Esophagus (tissue), 2 donors: Measurements from ENCODE around the gene ASGR2. TPM values are rescaled to one million over a fixed set of nuclear protein-coding genes. Genes with fewer than 3 reads are reported as not detected.
"Not testable (repeated sequence)": the region's sequence is repeated elsewhere in the genome, so short reads cannot be mapped to it uniquely, and the experiment has no call there.

Source experiments
- H3K27ac ChIP-seq, 2 donors: one replicate each; pipeline ENCODE4 v1.5.1; 2013; ENCODE audit warnings: low read depth in 2 of 2, mild to moderate bottlenecking in 2 of 2, inconsistent platforms in 1 of 2, low read length in 1 of 2, moderate library complexity in 1 of 2
- H3K27me3 ChIP-seq, 2 donors: one replicate each; pipeline ENCODE4 v1.6.1; 2013; ENCODE audit warnings: low read length in 2 of 2, control low read depth in 1 of 2, mild to moderate bottlenecking in 1 of 2; ENCODE audit not compliant: insufficient read depth in 2 of 2, control insufficient read depth in 1 of 2
- H3K36me3 ChIP-seq, 2 donors: one replicate each; pipeline ENCODE4 v1.6.1; 2013; ENCODE audit warnings: low read length in 1 of 2; ENCODE audit not compliant: control insufficient read depth in 2 of 2, insufficient read depth in 2 of 2
- H3K4me1 ChIP-seq, 2 donors: one replicate each; pipeline ENCODE4 v1.6.1; 2013; ENCODE audit warnings: low read length in 1 of 2; ENCODE audit not compliant: control insufficient read depth in 2 of 2, insufficient read depth in 2 of 2
- H3K4me3 ChIP-seq, 2 donors: one replicate each; pipeline ENCODE4 v1.5.1; 2013; ENCODE audit warnings: low read length in 2 of 2, mild to moderate bottlenecking in 2 of 2, low read depth in 1 of 2, moderate library complexity in 1 of 2
- H3K9me3 ChIP-seq, 2 donors: one replicate each; pipeline ENCODE4 v1.6.1; 2013; ENCODE audit warnings: mild to moderate bottlenecking in 2 of 2, low read depth in 1 of 2, low read length in 1 of 2, moderate library complexity in 1 of 2; ENCODE audit not compliant: control insufficient read depth in 2 of 2, insufficient read depth in 1 of 2
- WGBS, 2 donors: extraction: QIAGEN DNeasy Blood & Tissue Kit; methylation state at CpG; one replicate each; pipeline ENCODE4 v1.1.7; 2013; 5-methylcytosine and 5-hydroxymethylcytosine counted together
- polyA plus RNA-seq, 2 donors: library from polyadenylated mRNA; stranded (reverse); fragments of 200-250 nt; gene quantifications; one replicate each; pipeline ENCODE4 v1.2.3, GENCODE V29; 2013
- donor health status: healthy with polysubstance abuse.
- donor health status: Bipolar disorder and iron deficiency.

ASGR2 gene, protein sequence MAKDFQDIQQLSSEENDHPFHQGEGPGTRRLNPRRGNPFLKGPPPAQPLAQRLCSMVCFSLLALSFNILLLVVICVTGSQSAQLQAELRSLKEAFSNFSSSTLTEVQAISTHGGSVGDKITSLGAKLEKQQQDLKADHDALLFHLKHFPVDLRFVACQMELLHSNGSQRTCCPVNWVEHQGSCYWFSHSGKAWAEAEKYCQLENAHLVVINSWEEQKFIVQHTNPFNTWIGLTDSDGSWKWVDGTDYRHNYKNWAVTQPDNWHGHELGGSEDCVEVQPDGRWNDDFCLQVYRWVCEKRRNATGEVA
- under 1 TPM; 0.24 to 1.00 TPM for polyA plus RNA-seq

DNA sequence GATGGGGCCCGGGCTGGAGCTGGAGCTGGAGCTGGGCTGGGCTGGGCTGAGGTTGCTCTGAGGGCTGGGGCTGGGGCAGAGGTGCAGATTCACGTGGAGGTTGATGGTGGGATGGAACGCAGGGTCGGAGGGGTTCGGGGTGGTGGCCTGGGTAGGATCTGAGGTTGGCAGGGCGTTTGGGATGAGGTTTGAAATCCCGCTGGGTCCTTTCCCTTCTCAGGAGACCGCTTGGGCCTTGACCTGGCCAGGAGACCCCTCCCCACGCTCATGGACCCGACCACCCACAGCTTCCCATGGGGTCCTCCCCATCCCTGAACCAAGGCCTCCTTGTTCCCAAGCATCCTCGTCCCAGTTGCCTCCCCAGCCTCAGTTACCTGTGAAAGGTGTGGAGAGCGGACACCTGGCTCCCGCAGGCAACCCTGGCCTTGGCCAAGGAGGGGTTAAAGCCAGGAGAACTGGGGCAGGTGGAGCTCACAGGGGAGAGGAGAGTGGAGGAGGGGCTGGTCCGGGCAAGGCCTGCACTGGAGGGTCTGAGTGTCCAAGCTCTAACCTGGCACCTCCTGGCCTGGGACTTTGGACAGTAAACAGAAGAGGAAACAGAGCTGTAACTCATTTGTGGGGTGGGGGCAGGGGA is at the start of gene ASGR2:
Gene ASGR2 (minus strand): TSS at position 582 of the 634 bp plus-strand sequence. CDS start 582 bp downstream, outside the sequence.
- H3K27ac ChIP-seq: no peak within 1 kb of the TSS
- WGBS, 2 donors: 74 to 83% methylated on average over 13 to 14 of the region's 14 CpGs
- no peaks in the 10 kb centered on the region for H3K4me1 ChIP-seq
- no peaks in the 10 kb centered on the region for H3K36me3 ChIP-seq
- no peaks in the 10 kb centered on the region for H3K9me3 ChIP-seq
- no peaks in the 10 kb centered on the region for H3K27me3 ChIP-seq
- no peak within 1 kb of the TSS for H3K4me3 ChIP-seq

DNA sequence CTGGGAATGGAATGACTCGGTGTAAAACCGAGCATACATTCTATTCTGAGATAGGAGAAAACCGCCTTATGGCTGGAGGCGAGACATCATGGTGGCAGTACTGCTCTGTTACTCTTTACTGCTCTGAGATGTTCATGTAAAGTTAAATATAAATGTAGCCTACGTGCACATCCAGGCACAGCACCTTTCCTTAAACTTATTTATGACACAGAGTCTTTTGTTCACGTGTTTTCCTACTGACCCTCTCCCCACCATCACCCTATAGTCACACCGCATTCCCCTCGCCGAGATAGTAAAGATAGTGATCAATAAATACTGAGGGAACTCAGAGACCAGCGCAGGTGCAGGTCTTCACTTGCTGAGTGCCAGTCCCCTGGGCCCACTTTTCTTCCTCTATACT is 44.9 kb upstream of the ASGR2 start:
- H3K27me3 ChIP-seq: not testable (repeated sequence)

DNA sequence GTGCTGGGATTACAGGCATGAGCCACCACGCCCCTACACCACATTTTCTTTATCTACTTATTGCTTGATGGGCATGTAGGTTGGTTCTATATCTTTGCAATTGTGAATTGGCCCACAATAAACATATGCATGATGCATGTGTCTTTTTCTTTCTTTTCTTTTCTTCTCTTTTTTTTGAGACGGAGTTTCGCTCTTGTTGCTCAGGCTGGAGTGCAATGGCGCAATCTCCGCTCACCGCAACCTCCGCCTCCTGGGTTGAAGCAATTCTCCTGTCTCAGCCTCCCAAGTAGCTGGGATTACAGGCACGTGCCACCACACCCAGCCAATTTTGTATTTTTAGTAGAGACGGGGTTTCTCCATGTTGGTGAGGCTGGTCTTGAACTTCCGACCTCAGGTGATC is 43.8 kb upstream of the ASGR2 start:
- not testable (repeated sequence) for H3K4me3 ChIP-seq, H3K9me3 ChIP-seq, H3K36me3 ChIP-seq, H3K4me1 ChIP-seq, H3K27me3 ChIP-seq, H3K27ac ChIP-seq
- 87 to 89% methylated on average over 10 of the region's 10 CpGs for WGBS, 2 donors

More for the DNA sequence above, 44.9 kb upstream of the ASGR2 start:
- WGBS, 2 donors: 69 to 72% methylated on average over 10 of the region's 10 CpGs
- not testable (repeated sequence) for H3K27ac ChIP-seq, H3K4me3 ChIP-seq, H3K9me3 ChIP-seq, H3K36me3 ChIP-seq, H3K4me1 ChIP-seq

DNA sequence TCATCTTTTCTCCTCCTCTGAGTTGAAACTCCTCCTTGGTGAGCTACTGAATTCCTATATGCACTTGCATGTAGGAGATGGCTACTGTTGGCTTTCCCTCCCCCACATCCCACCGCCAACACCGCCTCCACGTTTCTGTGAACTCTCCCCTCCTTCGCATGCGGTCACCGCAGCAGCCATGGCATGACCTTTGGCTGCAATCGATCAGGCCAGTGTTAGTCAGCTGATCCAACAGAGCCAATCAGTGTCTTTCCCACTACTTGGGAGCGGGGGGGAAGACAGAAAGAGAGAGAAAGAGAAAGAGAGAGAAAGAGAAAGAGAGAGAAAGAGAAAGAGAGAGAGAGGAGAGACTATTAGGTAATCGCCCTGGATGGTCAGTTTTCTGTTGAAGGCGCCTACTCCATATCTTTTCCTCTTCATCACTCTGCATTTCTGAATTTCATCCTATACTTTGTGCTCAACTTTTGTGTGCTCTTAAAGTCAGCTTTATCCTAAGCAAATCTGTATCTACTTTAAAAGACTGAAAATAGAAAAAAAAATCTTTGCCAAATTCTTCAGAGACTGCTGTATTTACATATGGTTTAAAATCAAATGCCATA is 41.8 kb upstream of the ASGR2 start:
- no peaks in the 10 kb centered on the region for H3K36me3 ChIP-seq
- no peak overlapping the region for H3K27ac ChIP-seq
- H3K9me3 ChIP-seq: no peaks in the 10 kb centered on the region
- H3K27me3 ChIP-seq: no peaks in the 10 kb centered on the region
- H3K4me1 ChIP-seq: no peaks in the 10 kb centered on the region
- 56 to 74% methylated on average over 10 of the region's 10 CpGs for WGBS, 2 donors
- no peak overlapping the region for H3K4me3 ChIP-seq

DNA sequence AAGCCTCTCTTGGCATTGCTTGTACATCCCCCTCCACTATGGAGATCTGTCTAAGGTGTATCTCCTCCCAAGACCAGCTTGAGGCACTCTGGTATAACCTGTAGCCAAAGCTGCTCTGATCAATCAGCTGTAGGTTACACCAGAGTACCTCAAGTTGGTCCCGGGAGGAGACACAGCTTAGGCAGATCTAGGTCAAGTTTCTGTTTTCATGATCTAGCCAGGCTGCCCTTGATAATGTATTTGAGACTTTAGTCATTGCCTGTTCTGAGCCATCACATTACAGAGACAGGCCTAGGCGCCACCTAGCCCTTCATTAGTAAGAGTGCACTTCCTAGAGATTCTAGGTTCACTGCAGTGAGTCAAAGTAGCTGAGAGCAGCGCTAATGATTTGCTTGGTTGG is 33.1 kb upstream of the ASGR2 start:
- H3K9me3 ChIP-seq: no peaks in the 10 kb centered on the region
- no peak overlapping the region for H3K4me3 ChIP-seq
- 61% methylated on average over 3 of the region's 3 CpGs for WGBS, 2 donors
- peaks cover 0 to 5% of the 10 kb centered on the region in 2 donors for H3K4me1 ChIP-seq
- peak overlapping the region; percentile 63 to 70 for H3K27ac ChIP-seq
- no peaks in the 10 kb centered on the region for H3K27me3 ChIP-seq
- no peaks in the 10 kb centered on the region for H3K36me3 ChIP-seq

DNA sequence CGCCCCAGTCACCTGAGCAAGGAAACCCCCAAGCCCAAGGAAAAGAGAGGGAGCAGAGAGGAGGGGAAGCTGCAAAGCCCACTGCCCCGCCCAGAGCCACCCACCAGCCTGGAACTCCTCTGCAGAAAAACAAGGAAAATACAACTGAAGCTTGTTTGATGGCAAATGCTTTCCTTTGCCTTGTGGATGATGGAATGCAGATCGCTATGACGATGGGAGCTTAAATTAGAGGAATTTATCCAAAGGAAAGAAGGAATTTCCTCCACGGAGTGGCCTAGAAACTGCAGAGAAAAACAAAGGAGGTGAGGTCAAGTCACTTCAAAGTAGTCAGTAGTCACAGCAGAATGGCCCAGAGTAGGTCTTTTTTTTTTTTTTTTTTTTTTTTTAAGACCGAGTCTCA is 31.5 kb upstream of the ASGR2 start:
- H3K4me3 ChIP-seq: no peak overlapping the region
- H3K27ac ChIP-seq: no peak overlapping the region
- H3K9me3 ChIP-seq: no peaks in the 10 kb centered on the region
- WGBS, 2 donors: 65% methylated on average over 6 of the region's 6 CpGs
- H3K4me1 ChIP-seq: peaks cover 0 to 7% of the 10 kb centered on the region in 2 donors
- no peaks in the 10 kb centered on the region for H3K27me3 ChIP-seq
- H3K36me3 ChIP-seq: no peaks in the 10 kb centered on the region

DNA sequence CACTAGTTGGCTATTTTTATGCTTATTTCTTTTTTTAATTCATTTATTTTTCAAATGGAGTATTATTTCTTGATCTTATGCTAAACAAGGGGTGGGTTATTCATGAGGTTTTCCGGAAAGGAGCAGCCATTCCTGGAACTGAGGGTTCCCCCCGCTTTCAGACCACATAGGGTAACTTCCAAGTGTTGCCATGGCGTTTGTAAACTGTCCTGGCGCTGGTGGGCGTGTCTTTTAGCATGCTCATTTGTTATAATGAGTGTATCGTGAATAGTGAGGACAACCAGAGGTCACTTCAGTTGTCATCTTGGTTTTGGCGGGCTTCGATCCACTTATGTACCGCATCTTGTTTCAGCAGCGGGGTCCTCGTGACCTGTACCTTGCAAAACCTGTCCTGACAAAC is 29.6 kb upstream of the ASGR2 start:
- H3K27me3 ChIP-seq: no peaks in the 10 kb centered on the region
- H3K4me1 ChIP-seq: peaks cover 0 to 10% of the 10 kb centered on the region in 2 donors
- no peaks in the 10 kb centered on the region for H3K36me3 ChIP-seq
- WGBS, 2 donors: 73 to 78% methylated on average over 11 of the region's 11 CpGs
- H3K9me3 ChIP-seq: no peaks in the 10 kb centered on the region
- no peak overlapping the region for H3K4me3 ChIP-seq
- no peak overlapping the region for H3K27ac ChIP-seq

DNA sequence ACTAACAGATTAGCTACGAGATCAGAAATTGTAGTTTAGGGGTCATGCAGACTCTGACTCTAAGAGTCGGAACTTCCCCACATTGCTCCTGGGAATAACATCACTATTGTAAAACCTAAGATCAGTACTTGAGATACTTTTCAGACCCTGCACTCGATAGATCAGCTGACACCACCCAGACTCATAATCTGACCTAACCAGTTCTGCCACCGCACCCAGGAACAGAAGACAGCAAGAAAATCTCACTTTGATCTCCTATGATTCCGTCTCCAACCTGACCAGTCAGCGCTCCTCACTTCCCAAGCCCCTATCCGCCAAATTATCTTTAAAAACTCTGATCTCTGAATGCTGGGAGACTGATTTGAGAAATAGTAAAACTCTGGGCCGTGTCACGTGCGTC is 27.2 kb upstream of the ASGR2 start:
- Histone ChIP-seq H3K36me3 (no peaks in the 10 kb centered on the region), H3K4me1 (peaks cover 0 to 8% of the 10 kb centered on the region in 2 donors), H3K9me3 (no peaks in the 10 kb centered on the region), H3K27ac (peak overlapping the region; percentile 72 to 90), H3K27me3 (no peaks in the 10 kb centered on the region), H3K4me3 (no peak overlapping the region)
- WGBS, 2 donors: 40 to 41% methylated on average over 10 of the region's 10 CpGs

DNA sequence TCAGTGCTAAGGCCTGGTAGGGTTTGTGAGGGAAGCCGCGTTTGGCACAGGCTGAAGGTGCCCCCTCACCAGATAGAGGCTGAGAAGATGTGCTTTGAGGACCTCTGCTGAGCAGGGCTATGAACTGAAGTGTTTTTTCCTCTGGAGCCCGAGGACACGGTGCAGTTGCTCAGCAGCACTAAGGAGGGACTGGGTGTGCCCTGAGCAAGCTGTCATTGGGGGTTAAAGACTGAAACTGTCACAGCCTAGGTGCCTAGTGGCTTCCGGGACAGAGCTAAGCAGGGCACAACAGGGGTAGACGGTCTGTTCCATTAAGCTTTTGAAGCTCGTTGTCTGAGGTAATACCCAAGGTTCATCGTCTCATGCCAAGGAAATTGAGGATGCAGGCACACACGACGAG is 24.8 kb upstream of the ASGR2 start:
- Histone ChIP-seq H3K27me3 (no peaks in the 10 kb centered on the region), H3K36me3 (no peaks in the 10 kb centered on the region), H3K4me3 (no peak overlapping the region), H3K4me1 (peaks cover 0 to 8% of the 10 kb centered on the region in 2 donors), H3K27ac (peak overlapping the region; percentile 52 to 92), H3K9me3 (no peaks in the 10 kb centered on the region)
- 57 to 63% methylated on average over 10 of the region's 10 CpGs for WGBS, 2 donors
